H1 (cell line): Measurements from ENCODE around the gene COL27A1. TPM values are rescaled to one million over a fixed set of nuclear protein-coding genes. Genes with fewer than 3 reads are reported as not detected.
A peak's percentile ranks its signal among the peaks of the same experiment; 100 is the strongest.

Experiments used
- CTCF ChIA-PET: fragments of 300-600 bp; sonication (Branson Sonifier 250); formaldehyde crosslinking; loops from one replicate; lab custom pipeline; 2021; ENCODE audit not compliant: partially characterized antibody; lab: Charles Lee
- POLR2A ChIA-PET: fragments of 300-600 bp; sonication (Branson Sonifier 250); formaldehyde crosslinking; loops from one replicate; lab custom pipeline; 2021; ENCODE audit warnings: inconsistent platforms; ENCODE audit not compliant: partially characterized antibody; lab: Charles Lee
- DNase-seq, 2 experiments: peaks; one replicate each; pipeline versions ENCODE4 v3.0.0 to v3.0.0-alpha.2; 2010 to 2022; ENCODE audit warnings: low spot score in 2 of 2, low read depth in 1 of 2, mixed read lengths in 1 of 2
- FAIRE-seq: peaks from 2 replicates; lab custom pipeline; 2011; peaks lifted over from hg19 to GRCh38; lab: Jason Lieb, UNC
- H2AFZ ChIP-seq: 2 replicates; pipeline ENCODE4 v1.8.1; 2012; ENCODE audit warnings: low read length, inconsistent platforms
- H2AK5ac ChIP-seq: 2 replicates; pipeline ENCODE4 v1.6.1; 2013; ENCODE audit warnings: low read depth, low read length
- H2BK120ac ChIP-seq: replicated peaks from 2 replicates; pipeline ENCODE3; 2013; ENCODE audit warnings: low read depth, low read length, inconsistent platforms
- H2BK12ac ChIP-seq: 2 replicates; pipeline ENCODE4 v1.6.1; 2013; ENCODE audit warnings: low read depth, low read length
- H2BK15ac ChIP-seq: 2 replicates; pipeline ENCODE4 v1.6.1; 2013; ENCODE audit warnings: low read length
- H2BK20ac ChIP-seq: 2 replicates; pipeline ENCODE4 v1.6.1; 2013; ENCODE audit warnings: low read length
- H2BK5ac ChIP-seq: 2 replicates; pipeline ENCODE4 v1.6.1; 2013; ENCODE audit warnings: low read depth, low read length
- H3K14ac ChIP-seq: 2 replicates; pipeline ENCODE4 v1.6.1; 2013; ENCODE audit warnings: inconsistent platforms; ENCODE audit not compliant: insufficient read length
- H3K18ac ChIP-seq: 2 replicates; pipeline ENCODE4 v1.6.1; 2013; ENCODE audit warnings: low read length; ENCODE audit errors: extremely low read depth
- H3K23ac ChIP-seq: 2 replicates; pipeline ENCODE4 v1.6.1; 2013; ENCODE audit warnings: inconsistent platforms; ENCODE audit not compliant: insufficient read length
- H3K23me2 ChIP-seq: 2 replicates; pipeline ENCODE4 v1.6.1; 2013; ENCODE audit warnings: low read depth, low read length
- H3K27ac ChIP-seq: 2 replicates; pipeline ENCODE4 v1.6.1; 2011; ENCODE audit warnings: low read depth, low read length, inconsistent platforms
- H3K27me3 ChIP-seq, 4 experiments: replicated peaks in 1 of 4; 1 replicate in 1 of 4; 2 replicates in 3 of 4; pipeline versions ENCODE4 v1.6.1 to v1.8.1; 2011 to 2013; ENCODE audit warnings: low read length in 3 of 4, mild to moderate bottlenecking in 3 of 4, inconsistent platforms in 2 of 4, mixed read lengths in 2 of 4, moderate library complexity in 1 of 4; ENCODE audit not compliant: control insufficient read depth in 3 of 4, insufficient read depth in 3 of 4; ENCODE audit errors: extremely low read depth in 1 of 4
- H3K36me3 ChIP-seq, 4 experiments: 2 replicates each; pipeline versions ENCODE4 v1.6.1 to v1.8.1; 2011 to 2013; ENCODE audit warnings: mild to moderate bottlenecking in 4 of 4, low read length in 3 of 4, moderate library complexity in 2 of 4, control low read depth in 1 of 4, inconsistent platforms in 1 of 4; ENCODE audit not compliant: insufficient read depth in 4 of 4, control insufficient read depth in 2 of 4
- H3K4ac ChIP-seq: replicated peaks from 2 replicates; pipeline ENCODE3; 2013; ENCODE audit warnings: low read length, low read depth, mixed read lengths, inconsistent platforms; ENCODE audit not compliant: insufficient read length
- H3K4me1 ChIP-seq, 4 experiments: replicated peaks in 1 of 4; 1 replicate in 1 of 4; 2 replicates in 3 of 4; pipeline versions ENCODE4 v1.6.1 to v1.8.1; 2011 to 2013; ENCODE audit warnings: low read length in 3 of 4, inconsistent platforms in 2 of 4, mixed read lengths in 1 of 4; ENCODE audit not compliant: insufficient read depth in 4 of 4, control insufficient read depth in 3 of 4
- H3K4me2 ChIP-seq, 2 experiments: 2 replicates each; pipeline versions ENCODE4 v1.6.1 to v1.8.1; 2011 to 2013; ENCODE audit warnings: low read depth in 2 of 2, low read length in 2 of 2, control low read depth in 1 of 2, inconsistent platforms in 1 of 2, mild to moderate bottlenecking in 1 of 2; ENCODE audit not compliant: insufficient read depth in 1 of 2
- H3K4me3 ChIP-seq, 4 experiments: fragments of 200-600, 300-600 bp in 1 of 4; sonication (generic), shearing (Covaris generic), sonication (Bioruptor Twin) in 1 of 4; 2 replicates each; pipeline versions ENCODE4 v1.5.1 to v1.8.1; 2011 to 2016; ENCODE audit warnings: low read length in 4 of 4, low read depth in 3 of 4, control low read depth in 2 of 4, inconsistent platforms in 2 of 4, mild to moderate bottlenecking in 2 of 4, mixed read lengths in 1 of 4, moderate library complexity in 1 of 4; ENCODE audit not compliant: insufficient read depth in 2 of 4; ENCODE audit errors: extremely low read depth in 1 of 4
- H3K56ac ChIP-seq: replicated peaks from 2 replicates; pipeline ENCODE3; 2013; ENCODE audit warnings: low read depth, mild to moderate bottlenecking, mixed read lengths, low read length, inconsistent platforms; ENCODE audit not compliant: insufficient read length
- H3K79me1 ChIP-seq: 2 replicates; pipeline ENCODE4 v1.6.1; 2013; ENCODE audit warnings: low read depth, low read length, control low read depth
- H3K79me2 ChIP-seq, 2 experiments: 2 replicates each; pipeline versions ENCODE4 v1.6.1 to v1.8.1; 2012 to 2013; ENCODE audit warnings: low read length in 2 of 2, mild to moderate bottlenecking in 2 of 2, inconsistent platforms in 1 of 2; ENCODE audit not compliant: insufficient read depth in 2 of 2, control insufficient read depth in 1 of 2
- H3K9ac ChIP-seq, 4 experiments: replicated peaks in 1 of 4; 1 replicate in 1 of 4; 2 replicates in 3 of 4; pipeline versions ENCODE4 v1.6.1 to v1.8.1; 2011 to 2013; ENCODE audit warnings: low read depth in 3 of 4, low read length in 3 of 4, control low read depth in 2 of 4, mild to moderate bottlenecking in 2 of 4, moderate library complexity in 2 of 4, inconsistent platforms in 1 of 4; ENCODE audit errors: extremely low read depth in 1 of 4
- H3K9me3 ChIP-seq, 2 experiments: 2 replicates each; pipeline versions ENCODE4 v1.6.1 to v1.8.1; 2012 to 2013; ENCODE audit warnings: mild to moderate bottlenecking in 2 of 2, moderate library complexity in 2 of 2, control low read depth in 1 of 2, inconsistent platforms in 1 of 2, low read depth in 1 of 2, low read length in 1 of 2, mixed read lengths in 1 of 2; ENCODE audit not compliant: insufficient read depth in 2 of 2
- H4K20me1 ChIP-seq, 2 experiments: replicated peaks in 1 of 2; 2 replicates each; pipeline versions ENCODE3 to v1.8.1; 2011 to 2013; ENCODE audit warnings: inconsistent platforms in 2 of 2, low read length in 2 of 2, mild to moderate bottlenecking in 1 of 2; ENCODE audit not compliant: insufficient read depth in 2 of 2, control insufficient read depth in 1 of 2
- H4K5ac ChIP-seq: 2 replicates; pipeline ENCODE4 v1.6.1; 2013; ENCODE audit warnings: low read length, low read depth, mixed read lengths, inconsistent platforms; ENCODE audit not compliant: insufficient read length
- H4K8ac ChIP-seq: 2 replicates; pipeline ENCODE4 v1.8.0; 2013; ENCODE audit warnings: mild to moderate bottlenecking, moderate library complexity, low read length, inconsistent platforms; ENCODE audit not compliant: insufficient read depth; ENCODE audit errors: extremely low read depth
- H4K91ac ChIP-seq: replicated peaks from 2 replicates; pipeline ENCODE3; 2013; ENCODE audit warnings: low read length, mixed read lengths, inconsistent platforms; ENCODE audit not compliant: insufficient read length
- EZH2 ChIP-seq: fragments of 200-600 bp; sonication (generic); IDR thresholded peaks from 2 replicates; pipeline ENCODE4 v1.7.1; 2012; ENCODE audit warnings: low read depth, mild to moderate bottlenecking, moderate library complexity, low read length, inconsistent platforms; ENCODE audit not compliant: severe bottlenecking
- WGBS, 2 experiments: shearing (Covaris generic) in 1 of 2; methylation state at CpG; one replicate each; pipeline versions ENCODE4 v1.1.6 to v1.1.7; 2013 to 2015; ENCODE audit warnings: low lambda C conversion rate in 2 of 2, mixed read lengths in 2 of 2, inconsistent platforms in 1 of 2, low coverage in 1 of 2, missing lambda C conversion rate in 1 of 2; ENCODE audit not compliant: insufficient replicate concordance in 2 of 2, insufficient coverage in 1 of 2, insufficient read length in 1 of 2; ENCODE audit errors: extremely low coverage in 1 of 2, missing lambda C conversion rate in 1 of 2; 5-methylcytosine and 5-hydroxymethylcytosine counted together
- polyA plus RNA-seq, 7 experiments: library from polyadenylated mRNA; depleted of rRNA in 3 of 7; stranded (reverse) in 5 of 7; unstranded in 2 of 7; fragments of >200 nt in 5 of 7; fragments of 200-250 nt in 2 of 7; gene quantifications; 1 replicate in 5 of 7; 2 replicates in 1 of 7; 4 replicates in 1 of 7; pipeline versions ENCODE4 v1.2.1 to v1.2.3, GENCODE V29; 2011 to 2013; ENCODE audit warnings: missing spikeins in 2 of 7, mixed read lengths in 2 of 7
- total RNA-seq: library from RNA; stranded (reverse); fragmentation: NEBNext Ultra II Directional; extraction: Animal tissue kit (Norgen Biotek cat#: 25700); gene quantifications from 2 replicates; pipeline ENCODE4 v1.2.1, GENCODE V29; 2021

Gene COL27A1
- total and polyA plus RNA-seq, 2 of the 8 experiments (the other 6 are each of a cell fraction or from before 2014, with no cell fraction given), result 15.1 to 22.8 TPM

DNA sequence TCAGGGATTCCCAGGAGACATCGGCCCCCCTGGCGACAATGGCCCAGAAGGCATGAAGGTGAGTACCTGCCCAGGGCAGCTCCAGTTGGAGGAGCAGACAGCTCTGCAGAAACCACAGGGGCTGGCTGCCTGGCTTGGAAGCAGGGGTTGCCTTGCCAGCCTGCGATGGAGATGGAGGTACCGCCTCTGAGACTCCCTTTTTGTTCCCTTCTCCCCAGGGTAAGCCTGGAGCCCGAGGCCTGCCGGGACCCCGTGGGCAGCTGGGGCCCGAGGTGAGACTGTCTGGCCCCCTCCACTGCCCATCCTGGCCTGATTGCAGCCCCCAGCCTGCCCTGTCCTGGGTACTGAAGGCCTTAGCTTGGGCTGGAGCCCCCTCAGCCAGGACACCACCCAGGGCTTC, 84.9 kb downstream of the COL27A1 start:
- Histone ChIP-seq H3K27me3 (no peaks in the 10 kb centered on the region; a peak in 2 of 7 replicates), H3K18ac (no peak overlapping the region), H3K14ac (no peak overlapping the region), H2BK120ac (no peak overlapping the region), H3K4ac (no peak overlapping the region), H2BK20ac (no peak overlapping the region), H3K9ac (no peak overlapping the region), H4K20me1 (no peaks in the 10 kb centered on the region), H3K79me1 (no peaks in the 10 kb centered on the region), H3K36me3 (no peaks in the 10 kb centered on the region; a peak in 2 of 8 replicates), H3K23ac (no peak overlapping the region), H3K4me1 (peaks cover 0 to 2% (median 0%) of the 10 kb centered on the region in 4 experiments; a peak in 2 of 7 replicates), H4K5ac (no peak overlapping the region), H3K4me3 (no peak overlapping the region), H3K56ac (no peak overlapping the region), H2BK15ac (no peak overlapping the region), H3K9me3 (no peaks in the 10 kb centered on the region), H3K79me2 (no peaks in the 10 kb centered on the region), H3K27ac (no peak overlapping the region), H4K8ac (peak overlapping the region; percentile 57; the same call in 1 of the 2 replicates), H3K23me2 (no peaks in the 10 kb centered on the region), H4K91ac (no peak overlapping the region), H2BK12ac (no peak overlapping the region), H3K4me2 (no peak overlapping the region), H2AFZ (no peak overlapping the region), H2BK5ac (no peak overlapping the region), H2AK5ac (no peak overlapping the region)
- 93% methylated on average over 8 of the region's 8 CpGs; no CpG with 5 or more reads in 1 of the 2 experiments for WGBS, 2 experiments
- ChIA-PET POLR2A (no interaction called here), CTCF (interaction anchor here (0.6 to 3.0 kb wide), 14 partner anchors 9 to 119 kb away, joined by 3 to 11 read pairs (median 4); partner anchors contain the start of gene COL27A1)
- no peak for DNase-seq
- no peak for FAIRE-seq
- no peak for TF ChIP-seq EZH2
